GM23248 (cell line): ENCODE results near the gene PNPLA8.

ENCODE experiments used
- EZH2 ChIP-seq: fragments of 200-600 bp; sonication (generic); IDR thresholded peaks from 2 replicates; pipeline ENCODE4 v1.6.1; 2018; ENCODE audit warnings: antibody characterized with exemption, mild to moderate bottlenecking; ENCODE audit not compliant: insufficient read depth, poor library complexity, severe bottlenecking
- EZH2phosphoT487 ChIP-seq: fragments of 200-600 bp; sonication (generic); IDR thresholded peaks from 2 replicates; pipeline ENCODE4 v1.6.1; 2018; ENCODE audit warnings: antibody characterized with exemption, moderate library complexity, mild to moderate bottlenecking, low read depth; ENCODE audit not compliant: insufficient read depth

DNA sequence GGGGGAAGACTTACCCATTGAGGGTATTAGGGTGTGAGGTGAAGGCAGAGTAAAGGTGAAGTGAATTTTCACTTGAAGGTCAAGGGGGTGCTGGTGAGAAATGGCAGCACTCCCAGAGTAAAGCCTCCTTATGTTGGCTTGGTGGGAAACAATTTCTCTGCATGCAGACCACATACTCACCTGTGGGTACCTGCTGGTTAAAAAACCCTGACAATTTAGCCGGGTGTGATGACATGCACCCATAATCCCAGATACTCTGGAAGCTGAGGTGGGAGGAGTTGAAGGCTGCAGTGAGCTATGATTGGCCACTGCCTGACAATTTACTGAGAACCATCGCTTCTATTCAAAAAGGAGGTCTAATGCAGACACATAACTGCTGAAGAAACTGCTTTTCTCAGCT is 49.2 kb upstream of the PNPLA8 start:
- TF ChIP-seq EZH2 (no peak), EZH2phosphoT487 (no peak)
